ENCODE results near the gene PAX6. TPM values are rescaled to one million over a fixed set of nuclear protein-coding genes. Genes with fewer than 3 reads are reported as not detected.

Gene PAX6
- total RNA-seq, result not detected

- DNase-seq, result no peak
These were observed at the start of gene PAX6 for GRCh38 chr11:31810779-31811647. Gene PAX6 (minus strand): TSS chr11:31811322. CDS start chr11:31806411, 4,911 bp downstream.

GRCh38 chr11:31860391-31860790 lies 49.3 kb upstream of the PAX6 start:
- no peak for DNase-seq

DNA sequence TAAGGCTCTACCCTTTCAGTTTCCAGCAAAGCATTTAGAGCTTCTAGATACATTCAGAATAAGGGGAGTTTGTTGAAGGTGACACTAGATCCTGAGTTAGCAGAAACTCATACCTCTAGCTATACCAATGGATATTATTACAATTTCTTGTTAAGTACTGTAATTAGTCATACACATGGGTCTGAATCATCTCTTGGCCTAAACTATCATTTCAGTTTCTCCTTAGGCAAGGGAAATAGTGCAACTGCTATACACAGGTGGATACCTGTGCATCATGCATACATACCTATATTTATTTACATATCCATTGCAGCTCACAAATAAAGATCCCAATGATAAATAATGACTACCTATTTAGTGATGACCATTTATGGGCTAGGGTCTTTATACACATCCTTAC lies 45.1 kb upstream of the PAX6 start:
- no peak for DNase-seq

GRCh38 chr11:31855466-31855865 lies 44.3 kb upstream of the PAX6 start:
- no peak for DNase-seq

DNA sequence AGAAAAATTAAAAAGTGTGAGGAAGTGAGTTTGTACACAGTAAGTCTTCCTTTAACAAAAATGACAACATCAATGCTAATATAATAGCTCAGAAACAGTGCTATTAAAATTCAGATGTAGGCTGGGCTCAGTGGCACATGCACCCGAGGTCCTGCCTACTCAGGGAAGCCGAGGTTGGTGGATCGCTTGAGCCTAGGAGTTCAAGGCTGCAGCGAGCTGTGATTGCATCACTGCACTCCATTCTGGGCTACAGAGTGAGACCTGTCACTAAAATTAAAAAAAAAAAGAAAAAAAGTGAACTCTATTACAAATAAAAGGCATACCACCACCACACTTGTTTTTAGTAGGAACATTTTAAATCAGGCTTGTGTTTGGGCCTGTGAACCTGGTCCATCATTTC lies 39.2 kb upstream of the PAX6 start:
- DNase-seq, result no peak

GRCh38 chr11:31847761-31848160 lies 36.6 kb upstream of the PAX6 start:
- DNase-seq, result no peak

DNA sequence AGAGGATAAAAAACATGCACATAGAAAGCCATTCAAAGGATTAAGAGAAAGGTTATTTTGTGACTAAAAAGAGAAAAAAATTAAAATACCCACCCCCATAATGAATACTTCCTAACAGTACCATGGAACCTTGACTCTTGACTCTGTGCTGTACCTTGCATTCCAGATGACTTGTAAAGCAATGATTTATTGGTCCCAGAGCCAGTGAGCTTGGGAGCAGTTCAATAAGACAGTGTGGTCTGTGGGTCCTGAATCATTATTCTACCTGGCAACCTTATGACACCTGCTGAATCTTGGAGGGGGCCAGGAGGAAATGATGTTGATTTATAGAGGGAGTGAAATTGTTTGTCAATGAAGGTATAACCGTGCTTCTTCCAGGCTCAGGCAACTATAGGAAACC lies 34.2 kb upstream of the PAX6 start:
- no peak for DNase-seq

- no peak for DNase-seq
These were observed 33.2 kb upstream of the PAX6 start for GRCh38 chr11:31844351-31844750.

DNA sequence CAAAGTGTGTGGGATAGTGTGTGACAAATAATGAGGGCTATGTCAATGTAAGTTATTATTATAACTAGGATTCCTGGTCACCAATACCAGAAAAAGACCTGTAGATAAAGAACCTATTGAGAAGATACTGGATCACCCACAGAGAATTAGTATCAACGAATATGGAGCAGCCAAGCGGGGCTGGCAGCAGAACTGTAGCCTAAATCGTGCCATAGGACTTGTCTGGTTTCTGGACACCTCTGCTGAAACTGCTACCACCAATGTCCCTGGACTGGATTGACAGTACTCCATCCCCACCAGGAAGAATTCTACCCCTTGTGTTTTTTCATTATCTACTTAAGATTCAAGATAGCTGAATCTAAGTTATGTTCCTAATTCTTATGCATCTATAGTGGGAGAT lies 30.3 kb upstream of the PAX6 start:
- no peak for DNase-seq

DNA sequence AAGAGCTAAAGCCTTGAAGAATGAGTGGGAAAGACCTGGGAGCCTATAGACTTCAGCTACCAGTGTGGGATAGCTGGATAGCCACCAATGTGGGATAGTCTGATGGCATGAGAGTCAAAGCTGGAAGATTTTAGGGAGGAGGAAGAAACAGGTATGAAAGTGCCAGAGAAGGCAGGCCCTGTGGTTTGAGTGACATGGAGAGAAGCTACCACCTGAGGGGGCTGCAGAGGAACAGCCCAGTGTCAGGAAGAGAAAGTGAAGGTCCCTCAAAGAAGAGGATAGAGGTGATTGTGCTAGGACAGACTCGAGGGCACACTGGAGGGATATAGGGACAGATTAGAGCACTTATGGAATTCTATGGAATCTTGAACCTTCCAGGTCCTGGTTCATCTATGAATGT lies 23.1 kb upstream of the PAX6 start:
- no peak for DNase-seq

GRCh38 chr11:31830406-31830805 lies 19.3 kb upstream of the PAX6 start:
- DNase-seq, result no peak

GRCh38 chr11:31828217-31828616 lies 17.1 kb upstream of the PAX6 start:
- DNase-seq, result no peak

DNA sequence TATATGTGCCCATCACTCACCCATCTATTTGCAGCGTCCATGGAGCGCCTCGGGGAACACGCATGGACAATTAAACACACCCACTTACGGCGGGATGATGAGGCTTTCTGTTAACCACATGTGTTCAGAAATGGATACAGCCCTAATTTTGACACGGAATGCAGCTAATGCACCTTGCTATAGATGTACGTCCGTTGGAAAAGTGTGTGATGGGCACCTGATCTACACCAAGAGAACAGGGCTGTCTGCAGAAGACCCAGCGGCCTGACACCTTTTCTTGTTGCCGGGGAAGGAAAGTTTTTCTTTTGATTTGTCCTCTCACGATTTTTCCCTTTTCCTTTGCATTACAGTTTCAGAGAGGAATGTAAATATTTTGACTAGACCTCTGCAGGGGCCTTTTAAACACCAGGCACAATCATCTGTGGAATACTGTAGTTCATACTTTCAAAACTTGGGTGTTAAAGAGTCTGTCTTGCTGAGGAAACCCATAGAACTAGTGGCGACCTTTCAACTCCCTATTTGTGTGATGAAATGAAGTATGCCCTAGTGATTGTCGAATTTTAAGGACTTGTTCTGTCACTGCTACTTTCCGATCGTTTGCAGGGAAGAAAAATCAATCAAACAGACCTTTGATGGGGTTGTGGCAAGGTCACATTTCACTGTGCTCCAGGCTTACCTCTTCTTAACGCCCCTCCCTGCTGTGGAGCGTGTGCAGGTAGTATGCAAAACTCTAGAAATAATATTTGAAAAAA lies 16.5 kb upstream of the PAX6 start:
- DNase-seq, result no peak

DNA sequence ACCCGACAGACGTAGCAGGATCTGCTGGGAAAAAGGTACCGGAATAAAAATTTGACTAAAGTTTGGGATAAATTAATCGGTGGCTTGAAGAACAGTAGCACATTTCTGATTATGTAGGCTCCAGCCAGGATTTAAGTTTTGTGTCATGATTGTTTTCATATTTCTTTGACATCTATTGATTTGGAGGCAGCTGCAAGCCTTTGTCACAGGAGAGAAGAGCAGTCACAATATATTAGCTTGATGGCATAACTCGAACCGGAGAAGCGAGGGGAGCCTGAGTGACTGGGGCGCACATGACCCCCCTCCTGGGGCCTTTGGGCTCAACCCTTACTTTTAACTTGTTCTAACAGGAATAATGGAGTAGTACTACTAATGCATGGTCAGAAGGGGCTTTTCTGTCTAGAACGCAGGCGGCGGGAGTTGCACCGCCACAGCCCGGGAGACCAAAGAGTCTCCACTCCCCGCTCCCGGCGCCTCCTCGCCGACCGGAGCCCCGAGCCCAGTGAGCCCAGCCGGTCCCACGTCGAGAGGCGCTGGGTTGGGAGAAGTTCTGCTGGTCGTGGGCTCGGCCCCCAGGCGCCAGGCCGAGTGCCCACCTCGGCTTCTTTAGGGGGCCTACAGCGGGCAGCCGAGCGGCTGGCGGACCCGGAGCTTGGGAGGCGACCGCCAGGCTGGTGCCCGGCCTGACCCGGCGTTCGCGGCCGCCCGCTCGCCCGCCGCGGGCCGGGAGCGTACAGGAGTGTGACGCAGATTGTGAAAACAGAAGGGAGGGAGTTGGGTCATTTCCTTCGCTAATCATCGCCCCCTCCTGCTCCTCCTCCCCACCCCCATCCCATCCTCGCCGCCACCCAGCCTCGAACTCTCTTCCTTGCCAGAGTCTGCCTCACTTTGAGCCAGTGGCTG lies 15.7 kb upstream of the PAX6 start:
- DNase-seq, result no peak

DNA sequence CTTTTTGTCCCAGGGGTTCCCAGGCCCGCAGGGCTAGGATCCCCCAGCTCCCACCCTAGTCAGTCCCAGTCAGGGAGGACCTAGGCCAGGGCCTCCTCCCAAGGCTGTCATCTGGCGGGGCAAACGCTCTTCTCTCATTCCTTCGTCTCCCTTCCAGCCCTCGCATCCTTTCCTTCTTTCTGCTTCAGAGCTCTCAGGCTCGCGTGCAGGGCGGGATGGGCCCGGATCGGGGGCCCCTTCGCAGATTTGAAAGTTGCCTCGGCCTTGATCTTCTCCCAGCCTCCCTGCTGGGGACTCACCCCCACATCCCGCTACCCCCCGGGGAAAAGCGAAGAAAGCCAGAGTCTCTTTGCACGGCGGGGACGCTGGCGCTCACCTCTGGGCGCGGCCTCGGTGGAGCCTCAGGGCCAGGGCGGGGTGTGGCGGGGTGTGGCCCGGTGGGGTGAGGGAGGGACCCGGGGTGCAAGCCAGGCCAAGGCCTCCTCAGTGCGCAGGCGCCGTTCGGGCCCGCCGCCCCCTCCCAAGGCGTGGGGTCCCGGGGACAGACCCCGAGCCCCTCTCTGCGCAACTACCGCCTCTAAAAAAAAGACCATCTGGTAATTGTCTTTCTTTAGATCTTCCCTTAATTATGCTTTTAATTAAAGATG lies 14.8 kb upstream of the PAX6 start:
- no peak for DNase-seq

- DNase-seq, result no peak
These were observed 14.0 kb upstream of the PAX6 start for GRCh38 chr11:31824879-31825837.

DNA sequence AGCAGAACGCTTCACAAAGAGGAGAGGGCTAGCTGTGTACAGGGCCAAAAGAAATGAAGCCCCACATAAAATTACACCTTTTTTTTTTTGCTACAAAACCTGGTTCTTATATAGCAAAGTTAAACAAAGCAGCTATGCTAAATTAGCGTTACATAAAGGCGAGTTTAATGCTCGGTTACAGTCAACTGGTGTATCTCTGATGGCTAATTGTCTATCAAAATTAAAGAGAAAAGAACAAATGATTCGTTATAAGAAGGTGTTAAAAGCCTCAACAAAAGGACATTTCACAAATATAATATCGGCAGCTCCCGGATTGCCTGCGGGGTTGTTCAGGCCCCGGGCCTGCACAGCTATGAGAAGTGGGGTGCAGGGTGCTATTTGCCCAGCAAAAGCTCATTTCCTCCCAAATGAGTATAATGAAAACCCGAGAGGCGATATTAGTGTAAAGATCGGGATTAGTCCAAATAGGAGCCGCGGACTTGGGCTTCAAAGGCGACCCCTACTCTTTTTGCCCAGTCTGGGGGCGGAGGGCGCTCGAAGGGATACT lies 13.3 kb upstream of the PAX6 start:
- no peak for DNase-seq

GRCh38 chr11:31823644-31824331 lies 12.7 kb upstream of the PAX6 start:
- DNase-seq, result no peak

GRCh38 chr11:31822927-31823643 lies 12.0 kb upstream of the PAX6 start:
- DNase-seq, result no peak

All from effector CD4-positive, alpha-beta T cell (primary cell).